MM.1S (cell line): ENCODE measurements around the gene PIK3R4.

ENCODE experiments used
- DNase-seq: peaks from one replicate; pipeline ENCODE4 v3.0.0-alpha.2; 2015
- H2AFZ ChIP-seq: fragments of 300-600 bp; sonication (generic); 2 replicates; pipeline ENCODE4 v1.6.0; 2016; ENCODE audit warnings: antibody characterized with exemption, low read length
- H3F3A ChIP-seq: fragments of 300-600 bp; sonication (generic); 2 replicates; pipeline ENCODE4 v1.6.1; 2016; ENCODE audit warnings: mild to moderate bottlenecking, antibody characterized with exemption, low read length, moderate library complexity, mixed read lengths; ENCODE audit not compliant: insufficient read depth
- H3K27ac ChIP-seq: fragments of 300-600 bp; sonication (generic); 2 replicates; pipeline ENCODE4 v1.5.1; 2016; ENCODE audit warnings: mild to moderate bottlenecking, low read length
- H3K27me3 ChIP-seq: fragments of 300-600 bp; sonication (generic); replicated peaks from 2 replicates; pipeline ENCODE4 v1.6.0; 2016; ENCODE audit warnings: low read length; ENCODE audit not compliant: insufficient read depth
- H3K36me3 ChIP-seq: fragments of 300-600 bp; sonication (generic); replicated peaks from 2 replicates; pipeline ENCODE4 v1.6.1; 2016; ENCODE audit warnings: mild to moderate bottlenecking, low read length, mixed read lengths; ENCODE audit not compliant: insufficient read depth
- H3K4me1 ChIP-seq: fragments of 300-600 bp; sonication (generic); 2 replicates; pipeline ENCODE4 v1.6.1; 2016; ENCODE audit warnings: low read length, mixed read lengths
- H3K4me2 ChIP-seq: fragments of 300-600 bp; sonication (generic); 2 replicates; pipeline ENCODE4 v1.6.0; 2016; ENCODE audit warnings: low read depth, low read length
- H3K4me3 ChIP-seq: fragments of 300-600 bp; sonication (generic); 2 replicates; pipeline ENCODE4 v1.5.1; 2016; ENCODE audit warnings: low read length, mixed read lengths
- H3K79me2 ChIP-seq: fragments of 300-600 bp; sonication (generic); 2 replicates; pipeline ENCODE4 v1.6.1; 2016; ENCODE audit warnings: mixed run types, low read length, mixed read lengths
- H3K9ac ChIP-seq: fragments of 300-600 bp; sonication (generic); 2 replicates; pipeline ENCODE4 v1.6.1; 2016; ENCODE audit warnings: low read length, mixed read lengths
- H3K9me2 ChIP-seq: fragments of 300-600 bp; sonication (generic); replicated peaks from 2 replicates; pipeline ENCODE4 v1.6.1; 2016; ENCODE audit warnings: mild to moderate bottlenecking, low read length, mixed read lengths; ENCODE audit not compliant: insufficient read depth
- H3K9me3 ChIP-seq: fragments of 300-600 bp; sonication (generic); replicated peaks from 2 replicates; pipeline ENCODE4 v1.6.1; 2016; ENCODE audit warnings: mild to moderate bottlenecking, low read length, mixed read lengths; ENCODE audit not compliant: insufficient read depth
- H4K20me1 ChIP-seq: fragments of 300-600 bp; sonication (generic); 2 replicates; pipeline ENCODE4 v1.6.1; 2016; ENCODE audit warnings: mild to moderate bottlenecking, low read length, moderate library complexity, mixed read lengths; ENCODE audit not compliant: insufficient read depth
- EZH2 ChIP-seq: fragments of 300-600 bp; sonication (generic); optimal IDR thresholded peaks from 2 replicates; pipeline ENCODE3; 2017; ENCODE audit warnings: low read depth, mild to moderate bottlenecking, antibody characterized with exemption, low read length, mixed read lengths
- EZH2phosphoT487 ChIP-seq: fragments of 300-600 bp; sonication (generic); IDR thresholded peaks from 2 replicates; pipeline ENCODE4 v1.6.1; 2018; ENCODE audit warnings: antibody characterized with exemption, low read length
- TF ChIP-seq, protein P1 (sequence below): fragments of 300-600 bp; sonication (generic); IDR thresholded peaks from 2 replicates; pipeline ENCODE4 v1.5.1; 2016; ENCODE audit warnings: antibody characterized with exemption, low read length, mixed read lengths

Gene PIK3R4

DNA sequence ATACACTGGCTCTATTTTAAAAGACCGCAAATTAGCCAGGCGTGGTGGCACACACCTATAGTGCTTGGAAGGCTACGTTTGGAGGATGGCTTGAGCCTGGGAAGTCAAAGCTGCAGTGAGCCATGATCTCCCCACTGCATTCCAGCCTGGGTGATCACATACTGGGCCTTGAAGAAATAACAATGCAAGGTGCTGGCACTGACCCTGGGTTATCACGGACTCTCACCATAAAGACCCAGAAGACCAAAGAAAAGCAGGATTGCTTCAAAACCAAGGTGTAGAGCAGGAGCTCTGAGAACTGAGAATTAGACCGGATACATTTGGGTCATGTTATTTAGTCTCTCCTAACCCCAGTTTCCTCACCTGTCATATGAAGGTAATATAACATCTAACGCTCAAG is 14.8 kb downstream of the PIK3R4 start:
- H3K9ac ChIP-seq = no peak overlapping the region
- H3K4me2 ChIP-seq = no peak overlapping the region
- no peak overlapping the region for H2AFZ ChIP-seq
- no peaks in the 10 kb centered on the region for H3K4me1 ChIP-seq
- H3K79me2 ChIP-seq = peaks cover 2% of the 10 kb centered on the region; the same call in 1 of the 2 replicates
- H3K27me3 ChIP-seq = no peaks in the 10 kb centered on the region
- no peak overlapping the region for H3K4me3 ChIP-seq
- no peaks in the 10 kb centered on the region for H3K9me2 ChIP-seq
- no peaks in the 10 kb centered on the region for H4K20me1 ChIP-seq
- no peak for DNase-seq
- TF ChIP-seq EZH2 (no peak), EZH2phosphoT487 (no peak)
- TF ChIP-seq, protein P1, sequence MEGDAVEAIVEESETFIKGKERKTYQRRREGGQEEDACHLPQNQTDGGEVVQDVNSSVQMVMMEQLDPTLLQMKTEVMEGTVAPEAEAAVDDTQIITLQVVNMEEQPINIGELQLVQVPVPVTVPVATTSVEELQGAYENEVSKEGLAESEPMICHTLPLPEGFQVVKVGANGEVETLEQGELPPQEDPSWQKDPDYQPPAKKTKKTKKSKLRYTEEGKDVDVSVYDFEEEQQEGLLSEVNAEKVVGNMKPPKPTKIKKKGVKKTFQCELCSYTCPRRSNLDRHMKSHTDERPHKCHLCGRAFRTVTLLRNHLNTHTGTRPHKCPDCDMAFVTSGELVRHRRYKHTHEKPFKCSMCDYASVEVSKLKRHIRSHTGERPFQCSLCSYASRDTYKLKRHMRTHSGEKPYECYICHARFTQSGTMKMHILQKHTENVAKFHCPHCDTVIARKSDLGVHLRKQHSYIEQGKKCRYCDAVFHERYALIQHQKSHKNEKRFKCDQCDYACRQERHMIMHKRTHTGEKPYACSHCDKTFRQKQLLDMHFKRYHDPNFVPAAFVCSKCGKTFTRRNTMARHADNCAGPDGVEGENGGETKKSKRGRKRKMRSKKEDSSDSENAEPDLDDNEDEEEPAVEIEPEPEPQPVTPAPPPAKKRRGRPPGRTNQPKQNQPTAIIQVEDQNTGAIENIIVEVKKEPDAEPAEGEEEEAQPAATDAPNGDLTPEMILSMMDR = no peak
- no peaks in the 10 kb centered on the region for H3K9me3 ChIP-seq
- peaks cover 3% of the 10 kb centered on the region; the same call in 1 of the 2 replicates for H3K36me3 ChIP-seq
- H3K27ac ChIP-seq = no peak overlapping the region
- H3F3A ChIP-seq = no peaks in the 10 kb centered on the region

DNA sequence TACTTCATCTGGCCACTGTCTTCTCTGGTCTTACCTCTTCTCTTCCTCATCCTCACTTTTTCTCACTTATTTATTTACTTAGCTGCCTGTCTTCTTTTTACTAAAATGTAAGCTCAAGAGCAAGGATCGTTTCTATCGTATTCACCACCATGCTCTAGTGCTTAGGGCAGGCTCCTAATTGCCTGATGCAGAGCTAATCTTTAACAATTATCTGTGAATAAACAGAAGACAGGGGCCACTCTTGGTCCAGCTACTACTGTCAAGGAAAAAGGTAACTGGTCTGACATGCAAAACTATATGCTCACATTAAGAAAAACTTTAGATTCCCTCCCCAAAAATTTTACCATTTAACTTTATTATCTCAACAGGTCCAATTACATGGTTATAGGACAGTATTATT is 17.5 kb downstream of the PIK3R4 start:
- Histone ChIP-seq H3K4me2 (no peak overlapping the region), H3K27me3 (no peaks in the 10 kb centered on the region), H3K4me1 (no peaks in the 10 kb centered on the region), H2AFZ (no peak overlapping the region), H3K36me3 (peaks cover under 1% of the 10 kb centered on the region; the same call in 1 of the 2 replicates), H3K4me3 (no peak overlapping the region), H3K27ac (no peak overlapping the region), H3K9me2 (no peaks in the 10 kb centered on the region), H3K9me3 (no peaks in the 10 kb centered on the region), H3F3A (no peaks in the 10 kb centered on the region), H3K79me2 (no peaks in the 10 kb centered on the region; the same call in 1 of the 2 replicates), H3K9ac (no peak overlapping the region), H4K20me1 (no peaks in the 10 kb centered on the region)
- no peak for DNase-seq
- TF ChIP-seq, protein P1 = no peak
- no peak for TF ChIP-seq EZH2phosphoT487

DNA sequence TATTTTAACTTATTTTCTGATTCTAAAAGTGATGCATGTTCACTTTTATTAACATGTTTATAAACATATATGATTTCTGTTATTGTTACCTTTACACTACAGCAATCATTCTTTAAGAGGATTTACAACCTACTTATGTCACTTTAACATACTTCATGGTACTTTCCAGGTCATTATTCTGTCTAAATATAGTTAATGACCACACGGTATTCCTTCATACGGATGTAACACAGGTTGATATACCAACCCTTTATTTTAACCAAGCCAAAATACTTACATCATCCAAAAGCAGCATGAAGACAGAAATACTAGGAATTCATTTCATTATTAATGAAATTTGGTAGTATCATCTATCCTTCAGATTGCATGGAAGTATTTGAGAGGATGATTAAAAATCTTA is 18.6 kb downstream of the PIK3R4 start:
- Histone ChIP-seq H3K9me3 (no peaks in the 10 kb centered on the region), H3K27me3 (no peaks in the 10 kb centered on the region), H3K9me2 (no peaks in the 10 kb centered on the region), H3K4me1 (no peaks in the 10 kb centered on the region), H4K20me1 (no peaks in the 10 kb centered on the region), H2AFZ (no peak overlapping the region), H3K79me2 (no peaks in the 10 kb centered on the region; the same call in 1 of the 2 replicates), H3F3A (no peaks in the 10 kb centered on the region), H3K27ac (no peak overlapping the region), H3K36me3 (no peaks in the 10 kb centered on the region), H3K9ac (no peak overlapping the region), H3K4me3 (no peak overlapping the region), H3K4me2 (no peak overlapping the region)
- no peak for DNase-seq
- TF ChIP-seq, protein P1 = no peak
- no peak for TF ChIP-seq EZH2phosphoT487
- TF ChIP-seq EZH2 = no peak

DNA sequence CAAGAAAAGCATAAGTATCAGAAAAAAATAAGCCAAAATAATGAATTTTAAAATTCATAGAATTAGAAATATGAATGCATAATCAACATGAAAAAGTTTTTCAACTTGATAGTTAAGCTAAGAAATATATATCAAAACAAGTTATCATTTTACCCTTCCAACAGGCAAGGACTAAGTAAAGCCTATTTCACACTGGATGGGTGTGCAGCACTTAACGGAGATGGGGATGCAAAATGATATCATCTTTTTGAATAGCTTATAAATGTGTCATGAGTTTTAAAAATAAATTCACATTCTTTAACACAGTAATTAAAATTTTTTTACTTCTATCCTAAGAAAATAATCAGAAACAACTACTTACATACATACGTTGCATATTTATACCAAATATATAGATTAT is 20.9 kb downstream of the PIK3R4 start:
- no peak overlapping the region for H3K27ac ChIP-seq
- no peaks in the 10 kb centered on the region for H3K4me1 ChIP-seq
- no peaks in the 10 kb centered on the region for H3K9me3 ChIP-seq

More for the DNA sequence above, 20.9 kb downstream of the PIK3R4 start:
- Histone ChIP-seq H3K36me3 (no peaks in the 10 kb centered on the region; the same call in 1 of the 2 replicates), H4K20me1 (no peaks in the 10 kb centered on the region), H3K4me2 (no peak overlapping the region), H3F3A (no peaks in the 10 kb centered on the region), H3K27me3 (no peaks in the 10 kb centered on the region), H3K9me2 (no peaks in the 10 kb centered on the region), H3K79me2 (no peaks in the 10 kb centered on the region), H2AFZ (no peak overlapping the region), H3K9ac (no peak overlapping the region), H3K4me3 (no peak overlapping the region)
- TF ChIP-seq EZH2 (no peak), EZH2phosphoT487 (no peak)
- TF ChIP-seq, protein P1 = no peak
- DNase-seq = no peak
